Measurements from ENCODE around the gene MEST. TPM values are rescaled to one million over a fixed set of nuclear protein-coding genes. Genes with fewer than 3 reads are reported as not detected.

MEST gene
- total RNA-seq, 1 experiment from 2014 or later: 49.5 TPM

DNA sequence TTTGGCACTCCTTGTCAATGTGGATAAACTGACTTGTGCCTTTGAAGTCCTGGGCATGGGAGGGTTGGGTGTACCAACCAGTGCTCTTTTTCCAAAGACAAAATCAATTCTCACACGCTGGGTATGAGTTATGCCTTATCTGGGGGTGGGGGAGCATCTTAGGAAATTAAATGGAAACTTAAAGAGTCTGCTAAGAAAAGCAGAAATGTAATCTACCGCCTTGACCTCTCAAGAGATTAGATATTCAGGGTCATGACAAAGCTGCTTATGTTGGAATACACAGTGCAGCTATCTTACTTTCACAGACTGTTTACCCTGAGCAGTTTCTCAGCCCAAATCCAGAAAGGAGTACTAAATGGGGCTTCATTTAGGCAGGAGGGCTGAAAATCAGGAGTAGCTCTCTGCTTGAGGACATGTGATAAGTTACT is 2.6 kb downstream of the MEST start:
- H4K20me1 ChIP-seq (ENCODE audit: insufficient read depth): no peaks in the 10 kb centered on the region
- H2AFZ ChIP-seq (ENCODE audit: low read depth, low read length, poor library complexity, severe bottlenecking): no peak overlapping the region
- BruUV-seq (replicated peaks): no TSS peak
- H3K4me3 ChIP-seq (replicated peaks in 1 of 2; ENCODE audit: low read depth in 1 of 2, low read length in 2 of 2): no peak overlapping the region
- no peaks in the 10 kb centered on the region for H3K27me3 ChIP-seq (ENCODE audit: insufficient read depth, low read length)
- H3K4me1 ChIP-seq (ENCODE audit: control insufficient read depth in 1 of 2, insufficient read depth in 2 of 2, low read length in 2 of 2): no peaks in the 10 kb centered on the region
- intact Hi-C loops (cut with micrococcal nuclease): no loop called here
- DNase-seq (ENCODE audit: low read depth, low spot score) (no peak), ATAC-seq (no peak)
- TF ChIP-seq, protein P1, sequence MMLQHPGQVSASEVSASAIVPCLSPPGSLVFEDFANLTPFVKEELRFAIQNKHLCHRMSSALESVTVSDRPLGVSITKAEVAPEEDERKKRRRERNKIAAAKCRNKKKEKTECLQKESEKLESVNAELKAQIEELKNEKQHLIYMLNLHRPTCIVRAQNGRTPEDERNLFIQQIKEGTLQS (IDR thresholded peaks at IDR 0.05): no peak
- TF ChIP-seq SRF (IDR thresholded peaks at IDR 0.05; ENCODE audit: low read depth) (no peak), POLR2AphosphoS5 (IDR thresholded peaks at IDR 0.05; ENCODE audit: low read depth, low read length) (no peak)
- TF ChIP-seq, protein P2, sequence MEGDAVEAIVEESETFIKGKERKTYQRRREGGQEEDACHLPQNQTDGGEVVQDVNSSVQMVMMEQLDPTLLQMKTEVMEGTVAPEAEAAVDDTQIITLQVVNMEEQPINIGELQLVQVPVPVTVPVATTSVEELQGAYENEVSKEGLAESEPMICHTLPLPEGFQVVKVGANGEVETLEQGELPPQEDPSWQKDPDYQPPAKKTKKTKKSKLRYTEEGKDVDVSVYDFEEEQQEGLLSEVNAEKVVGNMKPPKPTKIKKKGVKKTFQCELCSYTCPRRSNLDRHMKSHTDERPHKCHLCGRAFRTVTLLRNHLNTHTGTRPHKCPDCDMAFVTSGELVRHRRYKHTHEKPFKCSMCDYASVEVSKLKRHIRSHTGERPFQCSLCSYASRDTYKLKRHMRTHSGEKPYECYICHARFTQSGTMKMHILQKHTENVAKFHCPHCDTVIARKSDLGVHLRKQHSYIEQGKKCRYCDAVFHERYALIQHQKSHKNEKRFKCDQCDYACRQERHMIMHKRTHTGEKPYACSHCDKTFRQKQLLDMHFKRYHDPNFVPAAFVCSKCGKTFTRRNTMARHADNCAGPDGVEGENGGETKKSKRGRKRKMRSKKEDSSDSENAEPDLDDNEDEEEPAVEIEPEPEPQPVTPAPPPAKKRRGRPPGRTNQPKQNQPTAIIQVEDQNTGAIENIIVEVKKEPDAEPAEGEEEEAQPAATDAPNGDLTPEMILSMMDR (IDR thresholded peaks at IDR 0.05 in 2 of 3, conservative IDR thresholded peaks at IDR 0.05 in 1 of 3; ENCODE audit: borderline replicate concordance in 1 of 3, insufficient read depth in 1 of 3, low read depth in 2 of 3, low read length in 2 of 3): no peak
- H3K79me2 ChIP-seq (ENCODE audit: insufficient read depth, low read length): peaks cover 12% of the 10 kb centered on the region
- POLR2A ChIA-PET: no interaction called here
- H3K27ac ChIP-seq (ENCODE audit: low read depth, low read length): no peak overlapping the region
- no peak overlapping the region for H3K4me2 ChIP-seq (ENCODE audit: low read length)
- H3K9me2 ChIP-seq (ENCODE audit: insufficient read depth): no peaks in the 10 kb centered on the region
- H3K36me3 ChIP-seq (ENCODE audit: control insufficient read depth in 1 of 2, insufficient read depth in 2 of 2, low read length in 2 of 2): no peaks in the 10 kb centered on the region
- no peak overlapping the region for H3K9ac ChIP-seq (ENCODE audit: low read length)
- H3K9me3 ChIP-seq (ENCODE audit: control insufficient read depth in 1 of 2, insufficient read depth in 1 of 2, low read depth in 1 of 2, low read length in 2 of 2): peaks cover 4 to 7% of the 10 kb centered on the region in 2 experiments; a peak in 2 of 4 replicates
- CTCF ChIA-PET: no interaction called here
- RAD21 ChIA-PET (ENCODE audit: low non-redundant PET in 1 of 2, low total read pairs in 2 of 2, uncharacterized antibody in 2 of 2, unreplicated experiment in 2 of 2): no interaction called here

DNA sequence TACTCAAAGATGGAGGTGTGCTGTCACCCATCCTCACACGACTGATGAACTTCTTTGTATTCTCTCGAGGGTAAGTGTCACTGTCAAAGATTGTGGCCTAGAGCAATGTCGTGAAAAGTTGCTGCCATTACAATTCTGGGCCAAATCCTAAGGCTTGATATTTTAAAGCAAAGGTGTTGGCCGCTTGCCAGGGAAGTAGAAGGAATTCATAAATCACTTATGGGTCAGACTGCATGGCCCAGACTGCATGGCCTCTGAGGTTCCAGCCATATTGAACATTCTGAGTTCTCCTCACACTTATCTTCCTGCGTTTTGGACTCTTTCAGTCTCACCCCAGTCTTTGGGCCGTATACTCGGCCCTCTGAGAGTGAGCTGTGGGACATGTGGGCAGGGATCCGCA is 8.6 kb downstream of the MEST start:
- no peak overlapping the region for H2AFZ ChIP-seq (ENCODE audit: low read depth, low read length, poor library complexity, severe bottlenecking)
- TF ChIP-seq POLR2A (IDR thresholded peaks at IDR 0.05; ENCODE audit: borderline replicate concordance, extremely low read depth, insufficient read depth, insufficient read length) (no peak), ZFX (IDR thresholded peaks at IDR 0.05) (no peak), FOSL1 (IDR thresholded peaks at IDR 0.05; ENCODE audit: low read depth) (no peak), ELF1 (IDR thresholded peaks at IDR 0.05; ENCODE audit: borderline replicate concordance, low read depth) (no peak), YY1 (IDR thresholded peaks at IDR 0.05; ENCODE audit: extremely low read depth, insufficient replicate concordance, low read depth, low read length) (no peak), JUND (IDR thresholded peaks at IDR 0.05) (no peak), SRF (IDR thresholded peaks at IDR 0.05; ENCODE audit: low read depth) (no peak), EZH2 (IDR thresholded peaks at IDR 0.05) (no peak), CEBPB (IDR thresholded peaks at IDR 0.05; ENCODE audit: low read depth) (no peak)
- TF ChIP-seq, protein P2 (IDR thresholded peaks at IDR 0.05 in 2 of 3, conservative IDR thresholded peaks at IDR 0.05 in 1 of 3; ENCODE audit: borderline replicate concordance in 1 of 3, insufficient read depth in 1 of 3, low read depth in 2 of 3, low read length in 2 of 3): no peak
- TF ChIP-seq, protein P1 (IDR thresholded peaks at IDR 0.05): no peak
- TF ChIP-seq, protein P3, sequence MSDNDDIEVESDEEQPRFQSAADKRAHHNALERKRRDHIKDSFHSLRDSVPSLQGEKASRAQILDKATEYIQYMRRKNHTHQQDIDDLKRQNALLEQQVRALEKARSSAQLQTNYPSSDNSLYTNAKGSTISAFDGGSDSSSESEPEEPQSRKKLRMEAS (IDR thresholded peaks at IDR 0.05): no peak
- H3K27ac ChIP-seq (ENCODE audit: low read depth, low read length): no peak overlapping the region
- DNase-seq (ENCODE audit: low read depth, low spot score): no peak
- no peaks in the 10 kb centered on the region for H3K9me2 ChIP-seq (ENCODE audit: insufficient read depth)
- intact Hi-C loops (cut with micrococcal nuclease): no loop called here
- H3K9me3 ChIP-seq (ENCODE audit: control insufficient read depth in 1 of 2, insufficient read depth in 1 of 2, low read depth in 1 of 2, low read length in 2 of 2): no peaks in the 10 kb centered on the region
- no peaks in the 10 kb centered on the region for H3K79me2 ChIP-seq (ENCODE audit: insufficient read depth, low read length)
- H3K9ac ChIP-seq (ENCODE audit: low read length): no peak overlapping the region
- ChIA-PET CTCF (no interaction called here), POLR2A (no interaction called here), RAD21 (ENCODE audit: low non-redundant PET in 1 of 2, low total read pairs in 2 of 2, uncharacterized antibody in 2 of 2, unreplicated experiment in 2 of 2) (no interaction called here)
- H4K20me1 ChIP-seq (ENCODE audit: insufficient read depth): no peaks in the 10 kb centered on the region
- H3K36me3 ChIP-seq (ENCODE audit: control insufficient read depth in 1 of 2, insufficient read depth in 2 of 2, low read length in 2 of 2): peaks cover 0 to 7% of the 10 kb centered on the region in 2 experiments; a peak in 3 of 4 replicates
- H3K4me2 ChIP-seq (ENCODE audit: low read length): no peak overlapping the region
- no peak for ATAC-seq
- no peak overlapping the region for H3K4me3 ChIP-seq (replicated peaks in 1 of 2; ENCODE audit: low read depth in 1 of 2, low read length in 2 of 2)
- H3K27me3 ChIP-seq (ENCODE audit: insufficient read depth, low read length): no peaks in the 10 kb centered on the region
- BruUV-seq (replicated peaks): no TSS peak
- H3K4me1 ChIP-seq (ENCODE audit: control insufficient read depth in 1 of 2, insufficient read depth in 2 of 2, low read length in 2 of 2): no peaks in the 10 kb centered on the region

Data from HCT116 (cell line).